Measurements from ENCODE around the gene AMN. TPM values are rescaled to one million over a fixed set of nuclear protein-coding genes. Genes with fewer than 3 reads are reported as not detected.
"Not testable (repeated sequence)": the region's sequence is repeated elsewhere in the genome, so short reads cannot be mapped to it uniquely, and the experiment has no call there.

Gene AMN
- total RNA-seq = 0.06 TPM in 1 of 2 replicates, not detected in the other

GRCh38 chr14:102922490-102923200 is at the start of gene AMN:
AMN (plus strand) TSS chr14:102922663; CDS start chr14:102922689, 26 bp downstream.
- no peak for DNase-seq (ENCODE audit: low read depth)
- H3K4me3 ChIP-seq (ENCODE audit: low read depth, low read length) = peak within 1 kb of the TSS; percentile 51
- TF ChIP-seq, protein P1, sequence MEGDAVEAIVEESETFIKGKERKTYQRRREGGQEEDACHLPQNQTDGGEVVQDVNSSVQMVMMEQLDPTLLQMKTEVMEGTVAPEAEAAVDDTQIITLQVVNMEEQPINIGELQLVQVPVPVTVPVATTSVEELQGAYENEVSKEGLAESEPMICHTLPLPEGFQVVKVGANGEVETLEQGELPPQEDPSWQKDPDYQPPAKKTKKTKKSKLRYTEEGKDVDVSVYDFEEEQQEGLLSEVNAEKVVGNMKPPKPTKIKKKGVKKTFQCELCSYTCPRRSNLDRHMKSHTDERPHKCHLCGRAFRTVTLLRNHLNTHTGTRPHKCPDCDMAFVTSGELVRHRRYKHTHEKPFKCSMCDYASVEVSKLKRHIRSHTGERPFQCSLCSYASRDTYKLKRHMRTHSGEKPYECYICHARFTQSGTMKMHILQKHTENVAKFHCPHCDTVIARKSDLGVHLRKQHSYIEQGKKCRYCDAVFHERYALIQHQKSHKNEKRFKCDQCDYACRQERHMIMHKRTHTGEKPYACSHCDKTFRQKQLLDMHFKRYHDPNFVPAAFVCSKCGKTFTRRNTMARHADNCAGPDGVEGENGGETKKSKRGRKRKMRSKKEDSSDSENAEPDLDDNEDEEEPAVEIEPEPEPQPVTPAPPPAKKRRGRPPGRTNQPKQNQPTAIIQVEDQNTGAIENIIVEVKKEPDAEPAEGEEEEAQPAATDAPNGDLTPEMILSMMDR (conservative IDR thresholded peaks at IDR 0.05; ENCODE audit: low read depth, low read length) = no peak

DNA sequence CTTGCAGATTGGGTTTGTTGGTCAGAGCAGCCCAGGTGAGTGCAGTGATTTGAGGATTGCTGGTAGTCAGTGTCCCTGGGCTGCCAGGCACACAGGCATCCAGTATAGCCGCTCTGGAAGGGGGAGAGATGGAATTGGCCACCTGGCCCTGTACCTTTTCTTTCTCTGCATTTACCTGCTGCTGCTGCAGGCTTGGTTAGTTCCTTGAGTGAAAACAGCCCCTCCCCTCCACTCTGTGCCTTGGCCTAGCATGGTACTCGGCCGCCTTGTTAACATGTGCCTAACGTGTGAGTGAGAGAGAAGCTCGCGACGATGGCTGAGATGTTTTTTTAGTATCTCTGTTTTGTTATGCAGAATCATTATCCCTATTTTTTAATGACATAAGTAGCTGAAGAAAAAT is 49.3 kb upstream of the AMN start:
- no peak overlapping the region for H3K4me3 ChIP-seq (ENCODE audit: low read depth, low read length)
- DNase-seq (ENCODE audit: low read depth) = no peak
- TF ChIP-seq, protein P1 (conservative IDR thresholded peaks at IDR 0.05; ENCODE audit: low read depth, low read length) = no peak

- no peak for DNase-seq (ENCODE audit: low read depth)
- TF ChIP-seq, protein P1 (conservative IDR thresholded peaks at IDR 0.05; ENCODE audit: low read depth, low read length) = no peak
- H3K4me3 ChIP-seq (ENCODE audit: low read depth, low read length) = no peak overlapping the region
Measured at GRCh38 chr14:102873546-102874061, 48.9 kb upstream of the AMN start.

DNA sequence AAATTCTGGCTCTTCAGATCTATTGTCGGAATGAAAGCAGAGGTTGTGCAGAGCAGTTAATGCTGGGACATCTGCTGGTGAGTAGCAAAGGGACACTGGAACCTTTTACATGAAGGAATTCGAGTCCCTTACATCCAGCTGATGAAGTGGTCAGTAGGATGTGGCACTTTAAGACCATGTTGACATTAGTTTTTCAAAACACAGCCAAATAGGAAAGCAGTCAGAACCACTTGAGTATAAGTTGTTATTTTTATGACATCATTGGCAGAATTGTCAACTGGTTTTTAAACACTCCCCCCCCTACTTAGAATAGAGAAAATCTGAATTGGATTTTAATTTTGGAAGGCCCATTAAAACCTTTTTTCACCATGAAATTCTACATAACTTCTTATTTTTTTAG is 46.8 kb upstream of the AMN start:
- no peak for DNase-seq (ENCODE audit: low read depth)
- no peak overlapping the region for H3K4me3 ChIP-seq (ENCODE audit: low read depth, low read length)
- TF ChIP-seq, protein P1 (conservative IDR thresholded peaks at IDR 0.05; ENCODE audit: low read depth, low read length) = no peak

- not testable (repeated sequence) for H3K4me3 ChIP-seq (ENCODE audit: low read depth, low read length); DNase-seq (ENCODE audit: low read depth)
Measured at GRCh38 chr14:102877511-102877910, 45.0 kb upstream of the AMN start.

- no peak for DNase-seq (ENCODE audit: low read depth)
- H3K4me3 ChIP-seq (ENCODE audit: low read depth, low read length) = no peak overlapping the region
- TF ChIP-seq, protein P1 (conservative IDR thresholded peaks at IDR 0.05; ENCODE audit: low read depth, low read length) = peak; percentile 18
Measured at GRCh38 chr14:102878174-102878969, 44.1 kb upstream of the AMN start.

GRCh38 chr14:102878970-102879460 is 43.4 kb upstream of the AMN start:
- H3K4me3 ChIP-seq (ENCODE audit: low read depth, low read length) = no peak overlapping the region
- TF ChIP-seq, protein P1 (conservative IDR thresholded peaks at IDR 0.05; ENCODE audit: low read depth, low read length) = no peak
- no peak for DNase-seq (ENCODE audit: low read depth)

Measured in epithelial cell of proximal tubule (primary cell).